Measurements from ENCODE around the gene ANKRD52. TPM values are rescaled to one million over a fixed set of nuclear protein-coding genes. Genes with fewer than 3 reads are reported as not detected.

ANKRD52 gene
- total RNA-seq, 2 experiments from 2014 or later, result 54.5 to 55.0 TPM

- Mint-ChIP-seq H3K9me3 (ENCODE audit: insufficient read depth) (no peaks in the 10 kb centered on the region), H3K36me3 (ENCODE audit: low read depth) (peaks cover 41% of the 10 kb centered on the region), H3K27me3 (ENCODE audit: low read depth) (no peaks in the 10 kb centered on the region), H3K4me1 (ENCODE audit: low read depth) (peaks cover 48% of the 10 kb centered on the region), H3K4me3 (peak overlapping the region; percentile 93), H3K27ac (peak overlapping the region; percentile 93)
- peak; percentile 45 for ATAC-seq
- ChIA-PET CTCF (interaction anchor here (0.7 to 6.7 kb wide), 53 partner anchors 8 to 529 kb away, joined by 3 to 148 read pairs (median 4); partner anchors contain the start of genes ANKRD52, CNPY2, COQ10A and ERBB3), POLR2A (interaction anchor here (0.6 to 4.1 kb wide), 17 partner anchors 17 to 438 kb away, joined by 3 to 50 read pairs (median 7); partner anchors contain the start of genes CNPY2, ESYT1, MYL6 and MYL6B)
- DNase-seq, result peak; percentile 84
These were observed 68.1 kb downstream of the ANKRD52 start for GRCh38 chr12:56189918-56190694.

GRCh38 chr12:56189099-56189917 lies 68.9 kb downstream of the ANKRD52 start, which contains the start of gene SMARCC2:
Gene SMARCC2 (minus strand): TSS chr12:56189483. CDS start chr12:56189461, 22 bp downstream.
- ChIA-PET CTCF (interaction anchor here (0.7 to 6.7 kb wide), 57 partner anchors 8 to 530 kb away, joined by 3 to 148 read pairs (median 4); partner anchors contain the start of genes ANKRD52, CNPY2, COQ10A and ERBB3), POLR2A (interaction anchor here (0.6 to 4.1 kb wide), 22 partner anchors 11 to 439 kb away, joined by 3 to 50 read pairs (median 4); partner anchors contain the start of genes CNPY2, ESYT1, MYL6 and MYL6B)
- peak within 1 kb of the TSS; percentile 93 for H3K4me3 Mint-ChIP-seq
- ATAC-seq (peak; percentile 90), DNase-seq (peak; percentile 90)
- H3K36me3 Mint-ChIP-seq (ENCODE audit: low read depth), result peaks cover 44% of the 10 kb centered on the region
- H3K9me3 Mint-ChIP-seq (ENCODE audit: insufficient read depth), result no peaks in the 10 kb centered on the region
- H3K27me3 Mint-ChIP-seq (ENCODE audit: low read depth), result no peaks in the 10 kb centered on the region
- H3K27ac Mint-ChIP-seq, result peak within 1 kb of the TSS; percentile 93
- peaks cover 52% of the 10 kb centered on the region for H3K4me1 Mint-ChIP-seq (ENCODE audit: low read depth)

- Mint-ChIP-seq H3K9me3 (ENCODE audit: insufficient read depth) (no peaks in the 10 kb centered on the region), H3K4me1 (ENCODE audit: low read depth) (peaks cover 50% of the 10 kb centered on the region), H3K36me3 (ENCODE audit: low read depth) (peaks cover 46% of the 10 kb centered on the region), H3K27ac (peak overlapping the region; percentile 84), H3K27me3 (ENCODE audit: low read depth) (no peaks in the 10 kb centered on the region), H3K4me3 (peak overlapping the region; percentile 91)
- ATAC-seq (peak; percentile 5), DNase-seq (no peak)
- ChIA-PET CTCF (interaction anchor here (0.8 to 6.7 kb wide), 32 partner anchors 10 to 450 kb away, joined by 3 to 148 read pairs (median 7); partner anchors contain the start of genes CNPY2, COQ10A, ESYT1 and MYL6), POLR2A (interaction anchor here (0.7 to 4.1 kb wide), 15 partner anchors 10 to 239 kb away, joined by 3 to 50 read pairs (median 7); partner anchors contain the start of genes CNPY2, ESYT1, MYL6 and MYL6B)
These were observed 69.4 kb downstream of the ANKRD52 start for GRCh38 chr12:56188778-56189098.

- Mint-ChIP-seq H3K4me3 (peak overlapping the region; percentile 91), H3K27ac (peak overlapping the region; percentile 84), H3K36me3 (ENCODE audit: low read depth) (peaks cover 47% of the 10 kb centered on the region), H3K4me1 (ENCODE audit: low read depth) (peaks cover 47% of the 10 kb centered on the region), H3K27me3 (ENCODE audit: low read depth) (no peaks in the 10 kb centered on the region), H3K9me3 (ENCODE audit: insufficient read depth) (no peaks in the 10 kb centered on the region)
- ATAC-seq (no peak), DNase-seq (peak; percentile 27)
- ChIA-PET POLR2A (interaction anchor here (0.6 to 4.1 kb wide), 14 partner anchors 10 to 240 kb away, joined by 3 to 50 read pairs (median 5); partner anchors contain the start of genes ESYT1, MYL6, PA2G4 and RNF41), CTCF (interaction anchor here (0.6 to 6.7 kb wide), 19 partner anchors 10 to 450 kb away, joined by 3 to 148 read pairs (median 13); partner anchors contain the start of genes CNPY2, ESYT1, MYL6 and MYL6B)
These were observed 69.9 kb downstream of the ANKRD52 start for GRCh38 chr12:56188131-56188777.

Other genes starting within 250 kb of the ANKRD52 start
- gene IKZF4, start 237.3 kb downstream of the ANKRD52 start, total RNA-seq, result 10 to 100 TPM; 19.9 to 20.7 TPM
- gene RPS26, start 216.5 kb downstream of the ANKRD52 start, total RNA-seq, result 10 to 100 TPM; 25.2 to 27.2 TPM
- gene ERBB3, start 178.2 kb downstream of the ANKRD52 start, total RNA-seq, result 1 to 10 TPM; 5.4 to 5.9 TPM
- gene PA2G4, start 153.8 kb downstream of the ANKRD52 start, total RNA-seq, result 100 to 1,000 TPM; 316 to 323 TPM
- 1,000 to 10,000 TPM; 3,845 to 4,046 TPM for gene RPL41, start 141.8 kb downstream of the ANKRD52 start, total RNA-seq
- gene ZC3H10, start 140.1 kb downstream of the ANKRD52 start, total RNA-seq, result 10 to 100 TPM in 1 of 2 experiments, 1 to 10 TPM in 1; 9.1 to 10.6 TPM
- gene ESYT1, start 130.1 kb downstream of the ANKRD52 start, total RNA-seq, result 100 to 1,000 TPM; 317 to 333 TPM
- gene MYL6B, start 105.8 kb downstream of the ANKRD52 start, total RNA-seq, result 10 to 100 TPM; 60.0 to 60.7 TPM
- 1,000 to 10,000 TPM; 1,527 to 1,542 TPM for gene MYL6, start 100.0 kb downstream of the ANKRD52 start, total RNA-seq
- 100 to 1,000 TPM; 144 to 154 TPM for gene SMARCC2, start 68.9 kb downstream of the ANKRD52 start, total RNA-seq
- 10 to 100 TPM; 27.9 to 32.9 TPM for gene RNF41, start 36.5 kb downstream of the ANKRD52 start, total RNA-seq
- gene NABP2, start 34.0 kb downstream of the ANKRD52 start, total RNA-seq, result 10 to 100 TPM; 64.3 to 69.5 TPM
- under 1 TPM in 1 of 2 experiments, not detected in 1; 0.52 TPM for gene SLC39A5, start 28.3 kb downstream of the ANKRD52 start, total RNA-seq
- gene COQ10A, start 8.6 kb upstream of the ANKRD52 start, total RNA-seq, result 10 to 100 TPM; 19.6 to 19.7 TPM
- gene CS, start 41.9 kb upstream of the ANKRD52 start, total RNA-seq, result 100 to 1,000 TPM; 218 to 228 TPM
- 100 to 1,000 TPM; 112 to 113 TPM for gene CNPY2, start 57.6 kb upstream of the ANKRD52 start, total RNA-seq
- gene PAN2, start 75.6 kb upstream of the ANKRD52 start, total RNA-seq, result 10 to 100 TPM; 61.8 to 63.7 TPM
- gene IL23A, start 80.5 kb upstream of the ANKRD52 start, total RNA-seq, result 1 to 10 TPM; 3.5 to 3.7 TPM
- 100 to 1,000 TPM; 193 to 194 TPM for gene STAT2, start 101.7 kb upstream of the ANKRD52 start, total RNA-seq
- gene APOF, start 104.5 kb upstream of the ANKRD52 start, total RNA-seq, result not detected
- 10 to 100 TPM; 62.7 to 65.7 TPM for gene TIMELESS, start 191.0 kb upstream of the ANKRD52 start, total RNA-seq
- gene MIP, start 196.3 kb upstream of the ANKRD52 start, total RNA-seq, result not detected
- gene SPRYD4, start 210.2 kb upstream of the ANKRD52 start, total RNA-seq, result 1 to 10 TPM; 2.9 to 3.1 TPM
- gene GLS2, start 229.8 kb upstream of the ANKRD52 start, total RNA-seq, result 1 to 10 TPM in 1 of 2 experiments, under 1 TPM in 1; 0.70 to 1.1 TPM

Measured in activated CD8-positive, alpha-beta T cell treated with anti-CD3 and anti-CD28 coated beads, Interleukin-2, amount 10 ng/mL, durations not matched to agents 7 days and 5 days (primary cell).